Stimulated activated CD8-positive, alpha-beta memory T cell treated with anti-CD3 and anti-CD28 coated beads, Interleukin-7, amount 100 ng/mL, for 48 hours (primary cell): ENCODE results near the gene ALOX12B.
"Not testable (repeated sequence)": the region's sequence is repeated elsewhere in the genome, so short reads cannot be mapped to it uniquely, and the experiment has no call there.

ENCODE experiments used
- DNase-seq, 2 donors: peaks; one replicate each; pipeline ENCODE4 v3.0.0-alpha.2; 2020; ENCODE audit warnings: low read depth in 1 of 2; ENCODE audit errors: extremely low read depth in 1 of 2

ALOX12B gene

GRCh38 chr17:8089728-8090127, 2.2 kb upstream of the ALOX12B start:
- no peak for DNase-seq

DNA sequence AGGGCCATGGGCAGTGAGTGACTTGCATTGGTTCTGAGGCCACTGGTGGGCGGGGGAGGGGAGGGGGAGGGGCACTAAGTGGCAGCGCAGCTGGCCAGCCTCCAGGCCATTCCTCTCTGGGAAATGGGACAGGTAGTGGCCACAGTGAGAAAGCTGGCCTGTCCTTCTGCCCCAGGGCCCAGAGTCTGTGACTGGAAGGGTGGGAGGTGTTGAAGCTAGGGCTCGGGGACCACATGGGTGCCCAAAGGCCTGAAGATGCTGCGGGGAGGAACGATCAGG, 375 bp upstream of the ALOX12B start:
- no peak for DNase-seq

- DNase-seq = no peak
These were observed 3.3 kb downstream of the ALOX12B start for GRCh38 chr17:8084250-8084649.

DNA sequence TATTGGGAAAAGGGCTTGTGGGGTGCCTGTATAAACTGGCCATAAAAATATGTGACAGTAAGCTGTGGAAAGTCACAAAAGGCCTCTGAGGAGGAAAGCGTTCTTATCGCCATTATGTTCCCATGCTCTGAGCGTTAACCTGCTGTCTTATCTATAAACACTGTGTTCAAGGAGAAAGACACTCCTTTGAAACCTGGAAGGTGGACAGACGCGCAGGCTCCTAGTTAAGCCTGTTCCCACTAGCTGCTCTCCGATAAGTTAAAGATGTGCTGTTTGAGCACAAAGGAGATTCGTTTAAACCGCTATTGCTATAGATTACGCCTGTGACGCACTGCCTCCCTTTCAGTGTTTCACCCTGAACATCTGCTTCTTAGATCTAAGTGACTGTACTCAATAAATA, 5.2 kb downstream of the ALOX12B start:
- no peak for DNase-seq

GRCh38 chr17:8081876-8082275, 5.6 kb downstream of the ALOX12B start:
- DNase-seq = no peak

GRCh38 chr17:8080799-8081219, 6.7 kb downstream of the ALOX12B start:
- no peak for DNase-seq

GRCh38 chr17:8080208-8080798, 7.2 kb downstream of the ALOX12B start:
- no peak for DNase-seq

DNA sequence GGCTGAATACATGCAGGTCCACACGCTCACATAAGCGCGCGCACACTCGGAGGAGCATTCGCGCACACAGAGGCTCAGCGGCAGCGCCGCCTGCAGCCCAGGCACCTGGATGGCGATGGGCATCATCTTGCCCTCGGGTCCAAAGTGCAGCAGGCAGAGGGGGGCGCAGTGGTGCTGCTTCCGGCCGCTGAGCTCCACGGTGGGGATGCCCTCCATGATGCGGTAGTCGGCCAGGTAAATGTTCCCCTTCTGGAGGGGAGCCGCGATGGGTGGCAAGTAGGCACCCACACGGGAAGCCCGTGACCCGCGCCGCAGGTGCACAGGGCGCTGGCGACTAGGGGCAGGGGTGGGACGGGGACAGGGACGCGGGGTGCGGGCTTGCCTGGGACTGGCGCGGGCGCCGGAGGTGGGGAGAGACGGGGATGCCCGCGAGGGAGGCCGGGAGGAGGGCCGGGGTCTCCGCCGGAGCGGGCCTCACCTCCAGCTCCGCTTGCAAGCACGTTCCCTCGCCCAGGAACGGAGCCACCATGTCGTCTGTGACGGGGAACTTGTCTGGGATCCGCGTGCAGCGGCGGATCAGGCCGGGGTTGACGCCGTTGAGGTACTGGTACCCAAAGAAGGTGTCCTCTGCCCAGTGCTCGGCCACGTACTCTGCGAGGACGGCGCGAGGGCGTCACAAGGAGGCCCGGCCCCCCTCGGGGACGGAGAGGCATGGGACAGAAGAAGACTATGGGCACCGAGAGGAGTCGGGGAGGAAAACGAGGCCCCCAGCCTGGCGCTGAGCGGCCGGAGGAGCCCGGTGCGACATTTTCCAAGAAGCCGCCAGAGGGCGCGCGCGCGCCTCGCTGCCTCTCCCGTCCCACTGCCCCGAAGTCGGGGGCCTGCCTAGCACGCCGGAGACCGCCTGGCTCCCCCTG, 8.0 kb downstream of the ALOX12B start:
- peak; percentile 63 to 79 for DNase-seq

GRCh38 chr17:8077939-8078338, 9.6 kb downstream of the ALOX12B start:
- DNase-seq = not testable (repeated sequence)

GRCh38 chr17:8076502-8077266, 10.8 kb downstream of the ALOX12B start:
- no peak for DNase-seq

DNA sequence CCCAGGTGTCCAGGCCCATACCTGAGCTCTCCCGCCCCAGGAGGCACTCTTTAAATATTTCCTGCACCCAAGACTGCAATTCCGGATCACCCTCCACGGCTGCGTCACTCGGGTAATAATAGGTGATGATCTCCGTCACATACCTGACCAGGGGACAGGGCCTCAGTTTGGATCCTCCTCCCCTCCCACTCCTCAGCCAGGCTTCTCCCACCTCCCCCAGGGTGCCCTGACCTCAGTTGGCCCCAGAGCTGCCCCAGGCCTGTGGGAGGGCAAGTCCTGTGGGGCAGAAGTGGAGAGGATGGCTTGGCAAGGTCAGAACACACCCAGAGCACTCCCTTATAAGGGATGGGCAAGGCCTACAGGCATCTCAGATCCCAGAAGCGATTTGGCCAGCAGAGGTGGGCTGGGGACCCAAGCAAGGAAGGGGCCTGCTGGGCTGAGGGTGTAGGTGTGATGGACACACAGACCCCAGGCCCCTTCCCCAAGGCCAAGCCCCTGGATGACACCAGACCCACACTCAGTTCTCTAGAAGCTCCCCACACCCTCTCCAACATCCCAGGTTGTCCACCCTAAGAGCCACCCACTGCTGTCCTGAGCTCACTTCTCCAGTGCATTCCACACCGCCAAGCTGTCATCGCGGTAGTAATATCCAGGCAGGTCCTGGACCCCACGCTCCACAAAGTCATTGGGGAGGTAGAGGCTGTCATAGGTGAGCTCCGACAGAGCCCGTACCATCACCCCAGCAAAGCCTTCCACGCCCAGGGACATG, 11.8 kb downstream of the ALOX12B start:
- no peak for DNase-seq

DNA sequence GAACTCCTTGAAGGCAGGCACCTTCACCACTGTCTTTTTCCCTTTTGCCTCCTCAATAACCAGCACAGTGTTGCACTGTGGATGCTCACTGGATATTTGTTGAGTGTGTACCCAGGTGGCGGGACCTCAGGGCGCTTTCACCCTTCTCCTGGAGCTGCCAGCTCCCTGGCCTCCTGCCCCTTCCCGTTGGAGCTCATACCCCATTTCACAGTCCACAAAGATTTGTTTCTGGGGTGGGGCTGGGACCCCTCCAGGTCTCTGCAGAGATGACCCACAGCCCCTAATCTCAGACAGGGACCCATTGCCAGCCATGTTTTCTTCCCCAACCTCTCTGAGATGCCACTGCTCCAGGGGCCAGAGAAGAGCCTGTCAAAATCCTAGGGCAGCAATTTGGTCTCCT, 12.4 kb downstream of the ALOX12B start:
- no peak for DNase-seq

GRCh38 chr17:8074554-8074953, 13.0 kb downstream of the ALOX12B start:
- no peak for DNase-seq

DNA sequence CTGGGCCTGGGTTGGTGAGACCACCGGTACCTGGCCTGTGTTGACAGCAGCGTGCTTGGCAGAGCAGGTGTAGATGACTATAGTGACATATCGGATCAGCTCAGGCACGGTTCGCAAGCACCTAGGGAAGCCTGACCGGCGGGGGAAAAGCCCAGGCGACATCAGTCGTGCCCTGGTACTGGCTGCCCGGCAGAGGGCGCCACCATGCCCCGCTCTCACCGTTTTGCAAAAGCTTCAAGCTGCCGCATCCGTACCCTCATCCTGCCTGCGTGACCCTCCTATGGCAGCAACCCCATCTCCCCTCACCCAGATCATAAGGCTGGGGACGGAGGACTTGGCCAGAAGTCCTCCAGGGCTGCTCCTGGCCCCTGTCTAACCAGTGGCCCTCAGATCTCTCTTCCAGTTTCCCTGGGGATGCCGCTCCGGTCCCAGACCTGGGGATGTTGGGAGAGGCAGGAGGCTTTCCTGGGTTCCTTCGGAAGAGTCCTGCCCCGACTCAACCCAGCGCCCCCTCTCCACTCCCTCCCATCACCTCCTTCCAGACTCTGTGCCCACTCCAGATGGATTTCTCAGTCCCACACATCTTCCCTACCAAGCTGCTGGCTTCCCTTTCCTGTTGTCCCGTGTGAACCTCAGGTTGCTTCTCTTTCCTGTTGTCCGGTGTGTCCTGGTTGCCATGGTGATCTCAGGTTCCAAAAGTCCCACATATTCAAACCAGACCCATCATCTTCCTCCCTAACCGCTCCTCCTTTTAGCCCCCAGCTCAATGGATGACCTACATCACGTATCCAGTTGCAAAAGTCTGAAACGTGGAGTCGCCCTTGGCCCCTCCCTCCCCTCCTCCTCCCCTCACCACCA, 13.7 kb downstream of the ALOX12B start:
- peak; percentile 64 to 72 for DNase-seq

DNA sequence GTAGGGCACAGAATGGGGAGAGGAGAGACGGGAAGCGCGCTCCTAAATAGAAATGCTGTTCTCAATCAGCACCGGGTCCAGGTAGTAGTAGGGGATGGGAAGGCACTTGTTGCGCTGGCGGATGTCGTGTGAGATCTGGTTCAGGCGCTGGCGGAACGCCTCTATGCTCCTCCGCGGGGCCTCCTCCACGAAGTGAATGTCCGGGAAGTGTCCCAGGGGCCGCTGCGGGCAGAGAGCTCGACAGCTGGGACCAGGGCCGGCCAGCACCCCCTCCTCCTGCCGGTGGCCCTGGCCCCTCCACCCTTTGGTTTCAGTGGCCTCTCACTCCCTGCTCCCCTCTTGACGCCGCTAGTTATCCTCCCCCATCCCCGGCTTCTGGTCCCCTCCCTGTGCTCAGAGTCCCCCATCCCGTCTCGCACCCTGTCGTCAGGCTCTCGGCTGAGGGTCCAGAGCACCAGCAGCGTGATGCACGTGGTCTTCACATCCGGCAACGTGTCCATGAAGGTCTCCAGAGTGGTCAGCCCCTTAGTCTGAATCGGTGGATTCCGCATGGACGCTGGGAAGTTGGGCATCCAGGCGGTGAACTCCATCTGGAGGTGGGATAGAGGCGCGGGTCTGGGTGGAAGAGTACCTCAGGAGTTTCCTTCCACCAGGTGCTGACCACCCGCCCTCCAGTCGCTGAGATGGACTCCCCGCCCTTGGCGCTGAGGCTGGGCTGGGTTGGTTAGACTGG, 14.6 kb downstream of the ALOX12B start:
- DNase-seq = no peak

DNA sequence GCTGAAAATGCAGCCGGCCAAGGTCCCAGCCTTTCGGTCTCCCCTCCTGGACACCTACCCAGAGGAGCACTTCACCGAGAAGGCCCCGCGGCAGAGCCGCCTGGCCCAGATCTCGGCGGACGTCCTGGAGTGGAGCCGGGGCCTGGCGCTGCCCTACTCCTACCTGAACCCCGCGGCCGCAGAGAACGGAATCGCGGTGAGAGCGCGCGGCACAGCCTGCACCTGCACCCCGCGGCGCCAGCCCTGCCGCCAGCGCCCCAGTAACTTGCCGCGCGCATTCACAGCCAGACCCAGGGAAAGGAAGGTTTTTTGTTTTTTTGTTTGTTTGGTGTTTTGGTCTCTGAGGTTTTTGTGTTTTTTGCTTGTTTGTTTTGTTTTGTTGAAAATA, 15.2 kb downstream of the ALOX12B start:
- no peak for DNase-seq

DNA sequence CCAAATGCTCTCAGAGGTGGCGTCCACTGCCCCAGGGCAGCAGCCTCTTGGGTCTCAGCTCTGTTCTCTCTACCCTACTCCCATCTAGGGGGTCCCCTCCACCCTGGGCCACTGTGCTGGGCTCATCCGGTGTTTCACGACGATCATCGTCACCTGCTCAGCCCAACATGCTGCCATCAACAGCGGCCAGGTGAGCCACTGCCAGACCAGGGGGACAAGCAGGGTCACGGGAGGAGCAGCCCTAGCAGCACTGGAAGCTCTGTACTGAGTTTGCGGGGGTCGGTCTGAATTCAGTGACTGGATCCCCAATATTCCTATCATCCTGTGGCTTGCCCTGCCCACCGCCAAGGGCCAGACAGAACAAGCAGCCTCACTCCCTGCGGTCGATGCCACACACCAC, 16.0 kb downstream of the ALOX12B start:
- no peak for DNase-seq

- DNase-seq = no peak
These were observed 18.0 kb downstream of the ALOX12B start for GRCh38 chr17:8069587-8069860.

- no peak for DNase-seq
These were observed 18.6 kb downstream of the ALOX12B start for GRCh38 chr17:8068736-8069586.
